SK-N-SH (cell line): Measurements from ENCODE around the gene PRR36. TPM values are rescaled to one million over a fixed set of nuclear protein-coding genes. Genes with fewer than 3 reads are reported as not detected.

Experiments
- CTCF ChIA-PET: fragments of 300-600, 350-600 bp; formaldehyde crosslinking; extraction: SDS; loops from one replicate; lab custom pipeline; 2021; lab: Yijun Ruan, JAX
- POLR2A ChIA-PET: fragments of 350-600 bp; sonication (Branson Sonifier 250); formaldehyde crosslinking; extraction: SDS; loops from one replicate; lab custom pipeline; 2020; ENCODE audit warnings: antibody characterized with exemption, inconsistent platforms; lab: Yijun Ruan, JAX
- DNase-seq: peaks from one replicate; pipeline ENCODE4 v3.0.0; 2012
- H2AFZ ChIP-seq: fragments of 200-600 bp; sonication (generic); 2 replicates; pipeline ENCODE4 v1.8.1; 2016; ENCODE audit warnings: antibody characterized with exemption, mild to moderate bottlenecking, low read depth
- H3F3A ChIP-seq: fragments of 200-600 bp; sonication (generic); replicated peaks from 2 replicates; pipeline ENCODE3; 2016; ENCODE audit warnings: antibody characterized with exemption, mild to moderate bottlenecking; ENCODE audit not compliant: insufficient read depth
- H3K27ac ChIP-seq, 2 experiments: fragments of 200-500 bp in 1 of 2; fragments of 200-600 bp in 1 of 2; sonication (Bioruptor generic) in 1 of 2; sonication (generic), shearing (Covaris generic) in 1 of 2; 2 replicates each; pipeline versions ENCODE4 v1.5.1 to v1.6.1; 2014 to 2016; ENCODE audit warnings: low read depth in 2 of 2, inconsistent platforms in 1 of 2, low read length in 1 of 2, mild to moderate bottlenecking in 1 of 2, mixed read lengths in 1 of 2
- H3K27me3 ChIP-seq: fragments of 200-600 bp; sonication (generic), shearing (Covaris generic); 2 replicates; pipeline ENCODE4 v1.6.1; 2016; ENCODE audit warnings: mixed run types; ENCODE audit not compliant: insufficient read depth
- H3K36me3 ChIP-seq, 2 experiments: fragments of 200-500 bp in 1 of 2; fragments of 200-600 bp in 1 of 2; sonication (Bioruptor generic) in 1 of 2; sonication (generic) in 1 of 2; replicated peaks in 1 of 2; 2 replicates each; pipeline versions ENCODE3 to v1.5.1; 2014 to 2016; ENCODE audit warnings: low read length in 1 of 2, mild to moderate bottlenecking in 1 of 2; ENCODE audit not compliant: insufficient read depth in 2 of 2, control insufficient read depth in 1 of 2
- H3K4me1 ChIP-seq, 2 experiments: fragments of 200-500 bp in 1 of 2; fragments of 200-600 bp in 1 of 2; sonication (Bioruptor generic) in 1 of 2; sonication (generic), shearing (Covaris generic) in 1 of 2; 2 replicates each; pipeline versions ENCODE4 v1.5.1 to v1.6.1; 2014 to 2016; ENCODE audit warnings: low read depth in 1 of 2, low read length in 1 of 2, mixed run types in 1 of 2; ENCODE audit not compliant: insufficient read depth in 2 of 2, control insufficient read depth in 1 of 2
- H3K4me2 ChIP-seq: fragments of 200-600 bp; sonication (generic), shearing (Covaris generic); 2 replicates; pipeline ENCODE4 v1.6.1; 2017; ENCODE audit warnings: mixed run types
- H3K4me3 ChIP-seq, 2 experiments: fragments of 200-500 bp in 1 of 2; fragments of 200-600 bp in 1 of 2; sonication (Bioruptor generic) in 1 of 2; sonication (generic), shearing (Covaris generic) in 1 of 2; 2 replicates each; pipeline versions ENCODE4 v1.5.1 to v1.8.1; 2014 to 2016; ENCODE audit warnings: low read depth in 2 of 2, inconsistent platforms in 1 of 2, low read length in 1 of 2, mild to moderate bottlenecking in 1 of 2, mixed read lengths in 1 of 2, moderate library complexity in 1 of 2
- H3K79me2 ChIP-seq: fragments of 200-600 bp; sonication (generic); 2 replicates; pipeline ENCODE4 v1.8.1; 2017; ENCODE audit warnings: mild to moderate bottlenecking; ENCODE audit not compliant: insufficient read depth
- H3K9ac ChIP-seq: fragments of 200-600 bp; sonication (generic); 2 replicates; pipeline ENCODE4 v1.6.1; 2017; ENCODE audit warnings: mixed run types
- H3K9me2 ChIP-seq: fragments of 200-600 bp; sonication (generic); 2 replicates; pipeline ENCODE4 v1.6.1; 2017; ENCODE audit warnings: mixed run types
- H3K9me3 ChIP-seq: fragments of 200-600 bp; sonication (generic); 2 replicates; pipeline ENCODE4 v1.6.1; 2017; ENCODE audit warnings: mixed run types, mild to moderate bottlenecking, moderate library complexity
- H4K20me1 ChIP-seq: fragments of 200-600 bp; sonication (generic); 2 replicates; pipeline ENCODE4 v1.6.1; 2017; ENCODE audit warnings: mild to moderate bottlenecking, mixed run types; ENCODE audit not compliant: insufficient read depth
- EP300 ChIP-seq, 2 experiments: IDR thresholded peaks; 2 replicates each; pipeline versions ENCODE4 v1.4.0 to v1.6.1; 2012; ENCODE audit warnings: borderline replicate concordance in 1 of 2, low read depth in 1 of 2, low read length in 1 of 2
- FOSL2 ChIP-seq: IDR thresholded peaks from 2 replicates; pipeline ENCODE4 v1.4.0; 2012; ENCODE audit warnings: low read depth, mild to moderate bottlenecking, moderate library complexity, borderline replicate concordance
- GATA2 ChIP-seq: sonication (generic); formaldehyde crosslinking; IDR thresholded peaks from 2 replicates; pipeline ENCODE4 v1.5.0; 2020; ENCODE audit warnings: mild to moderate bottlenecking, missing genetic modification reagents
- JUND ChIP-seq: IDR thresholded peaks from 2 replicates; pipeline ENCODE4 v1.4.0; 2012
- MEF2A ChIP-seq: IDR thresholded peaks from 2 replicates; pipeline ENCODE4 v1.4.0; 2012; ENCODE audit warnings: low read depth, borderline replicate concordance
- MXI1 ChIP-seq: IDR thresholded peaks from 2 replicates; pipeline ENCODE4 v1.6.1; 2012; ENCODE audit warnings: mild to moderate bottlenecking, low read depth, low read length, improper control_type of control experiment
- NFIC ChIP-seq: IDR thresholded peaks from 2 replicates; pipeline ENCODE4 v1.4.0; 2012; ENCODE audit warnings: borderline replicate concordance
- NRF1 ChIP-seq: IDR thresholded peaks from 2 replicates; pipeline ENCODE4 v1.6.1; 2012; ENCODE audit warnings: low read depth, mild to moderate bottlenecking, low read length
- POLR2AphosphoS5 ChIP-seq: IDR thresholded peaks from 2 replicates; pipeline ENCODE4 v1.6.1; 2012; ENCODE audit warnings: low read depth, low read length
- RAD21 ChIP-seq: IDR thresholded peaks from 2 replicates; pipeline ENCODE4 v1.6.1; 2012; ENCODE audit warnings: mild to moderate bottlenecking, low read length
- RXRA ChIP-seq: IDR thresholded peaks from 2 replicates; pipeline ENCODE4 v1.4.0; 2012; ENCODE audit warnings: low read depth, mild to moderate bottlenecking, borderline replicate concordance
- SIN3A ChIP-seq: IDR thresholded peaks from 2 replicates; pipeline ENCODE4 v1.6.1; 2012; ENCODE audit warnings: low read depth, mild to moderate bottlenecking, low read length, moderate library complexity, borderline replicate concordance
- TAF1 ChIP-seq: IDR thresholded peaks from 2 replicates; pipeline ENCODE4 v1.6.1; 2012; ENCODE audit warnings: low read depth, mild to moderate bottlenecking, low read length, moderate library complexity, borderline replicate concordance
- TEAD4 ChIP-seq: IDR thresholded peaks from 2 replicates; pipeline ENCODE4 v1.4.0; 2012; ENCODE audit warnings: mild to moderate bottlenecking, borderline replicate concordance; ENCODE audit not compliant: insufficient read depth
- USF1 ChIP-seq: IDR thresholded peaks from 2 replicates; pipeline ENCODE4 v1.4.0; 2012; ENCODE audit warnings: low read depth, borderline replicate concordance
- ZBTB33 ChIP-seq: IDR thresholded peaks from 2 replicates; pipeline ENCODE4 v1.4.0; 2012; ENCODE audit warnings: low read depth, borderline replicate concordance
- WGBS: methylation state at CpG from one replicate; pipeline ENCODE4 v1.1.6; 2017; ENCODE audit warnings: low lambda C conversion rate; 5-methylcytosine and 5-hydroxymethylcytosine counted together
- polyA plus RNA-seq, 3 experiments: library from polyadenylated mRNA; depleted of rRNA; stranded (reverse); fragments of >200 nt; gene quantifications; 2 replicates each; pipeline ENCODE4 v1.2.3, GENCODE V29; 2012
- TF ChIP-seq, protein P1 (sequence below): fragments of 150-350 bp; IDR thresholded peaks from 2 replicates; pipeline ENCODE4 v1.6.1; 2017; ENCODE audit warnings: antibody characterized with exemption, low read length, low read depth, borderline replicate concordance
- TF ChIP-seq, protein P2 (sequence below): fragments of 150-350 bp; IDR thresholded peaks from 2 replicates; pipeline ENCODE4 v1.6.1; 2016; ENCODE audit warnings: mild to moderate bottlenecking, low read depth, low read length

Gene PRR36
- polyA plus RNA-seq, 1 of the 3 experiments (the other 2 are of a cell fraction) = 0.18 TPM

DNA sequence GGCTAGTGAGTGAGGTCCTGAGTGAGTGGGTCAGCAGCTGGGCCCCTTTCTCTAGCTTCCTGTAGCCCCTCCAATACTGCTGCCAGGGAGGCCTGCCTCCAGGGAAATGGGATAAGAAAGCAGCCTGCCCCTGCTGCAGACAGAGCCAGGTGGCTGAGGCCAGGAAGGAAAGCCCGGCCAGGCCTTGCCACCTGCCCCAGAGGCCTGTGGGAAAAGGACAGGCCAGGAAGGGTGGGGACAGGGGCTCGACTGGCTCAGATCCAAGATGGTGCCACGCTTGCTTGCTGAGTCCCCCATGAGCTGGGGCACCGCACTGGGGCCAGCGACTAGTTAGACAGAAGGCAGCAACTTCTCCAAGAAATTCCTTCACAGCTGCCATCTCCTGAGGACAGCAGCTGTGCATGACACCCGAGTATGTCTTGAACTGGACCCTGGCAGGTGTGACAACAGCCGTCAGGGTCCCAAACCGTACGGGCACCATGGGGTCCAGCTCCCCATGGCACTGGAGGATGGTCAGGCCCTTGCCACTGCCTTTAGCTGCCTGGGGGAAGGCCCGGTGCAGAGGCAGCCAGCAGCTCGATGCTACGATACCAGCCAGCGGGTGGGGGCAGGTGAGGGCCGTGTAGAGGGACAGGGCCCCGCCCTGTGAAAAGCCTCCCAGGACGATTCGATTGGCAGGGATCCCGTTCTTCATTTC is 5.1 kb upstream of the PRR36 start:
- H3F3A ChIP-seq = no peaks in the 10 kb centered on the region
- CTCF ChIA-PET = interaction anchor here (0.8 kb wide), 1 partner anchor 17 kb away, joined by 4 read pairs; no protein-coding TSS in a partner anchor
- H3K9me2 ChIP-seq = no peaks in the 10 kb centered on the region
- H3K27me3 ChIP-seq = no peaks in the 10 kb centered on the region
- H3K4me1 ChIP-seq = peaks cover 0 to 4% of the 10 kb centered on the region in 2 experiments; a peak in 1 of 4 replicates
- H4K20me1 ChIP-seq = no peaks in the 10 kb centered on the region
- no peak overlapping the region for H3K9ac ChIP-seq
- H3K36me3 ChIP-seq = no peaks in the 10 kb centered on the region
- no peak for TF ChIP-seq RXRA
- no peak for TF ChIP-seq RAD21
- TF ChIP-seq SIN3A = no peak
- no peak for TF ChIP-seq NFIC
- TF ChIP-seq, all 33 proteins: peak for 0
- WGBS = 88% methylated on average over 14 of the region's 18 CpGs
- DNase-seq = no peak
- Histone ChIP-seq H2AFZ (no peak overlapping the region), H3K4me2 (no peak overlapping the region), H3K4me3 (no peak overlapping the region), H3K27ac (no peak overlapping the region), H3K79me2 (no peaks in the 10 kb centered on the region), H3K9me3 (no peaks in the 10 kb centered on the region)
- POLR2A ChIA-PET = no interaction called here

GRCh38 chr19:7877249-7877836 is 3.2 kb upstream of the PRR36 start:
- 75% methylated on average over 6 of the region's 6 CpGs for WGBS
- CTCF ChIA-PET = interaction anchor here (1.4 kb wide), 2 partner anchors 13 to 26 kb away, joined by 3 to 4 read pairs; partner anchors contain the start of gene MAP2K7
- no peak overlapping the region for H3K4me3 ChIP-seq
- no peaks in the 10 kb centered on the region for H3K9me3 ChIP-seq
- no peak overlapping the region for H3K27ac ChIP-seq
- TF ChIP-seq GATA2 (CRISPR knock-in tag) (no peak), TAF1 (no peak), NFIC (no peak), POLR2AphosphoS5 (no peak), MEF2A (no peak), NRF1 (no peak), JUND (no peak), RXRA (no peak), ZBTB33 (no peak), RAD21 (no peak), TEAD4 (no peak), USF1 (no peak), EP300 (IDR thresholded peaks at IDR 0.05; ENCODE audit: borderline replicate concordance in 1 of 2, low read depth in 1 of 2, low read length in 1 of 2) (no peak), FOSL2 (no peak), MXI1 (no peak)
- TF ChIP-seq, protein P1, sequence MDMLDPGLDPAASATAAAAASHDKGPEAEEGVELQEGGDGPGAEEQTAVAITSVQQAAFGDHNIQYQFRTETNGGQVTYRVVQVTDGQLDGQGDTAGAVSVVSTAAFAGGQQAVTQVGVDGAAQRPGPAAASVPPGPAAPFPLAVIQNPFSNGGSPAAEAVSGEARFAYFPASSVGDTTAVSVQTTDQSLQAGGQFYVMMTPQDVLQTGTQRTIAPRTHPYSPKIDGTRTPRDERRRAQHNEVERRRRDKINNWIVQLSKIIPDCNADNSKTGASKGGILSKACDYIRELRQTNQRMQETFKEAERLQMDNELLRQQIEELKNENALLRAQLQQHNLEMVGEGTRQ = no peak
- TF ChIP-seq, protein P2, sequence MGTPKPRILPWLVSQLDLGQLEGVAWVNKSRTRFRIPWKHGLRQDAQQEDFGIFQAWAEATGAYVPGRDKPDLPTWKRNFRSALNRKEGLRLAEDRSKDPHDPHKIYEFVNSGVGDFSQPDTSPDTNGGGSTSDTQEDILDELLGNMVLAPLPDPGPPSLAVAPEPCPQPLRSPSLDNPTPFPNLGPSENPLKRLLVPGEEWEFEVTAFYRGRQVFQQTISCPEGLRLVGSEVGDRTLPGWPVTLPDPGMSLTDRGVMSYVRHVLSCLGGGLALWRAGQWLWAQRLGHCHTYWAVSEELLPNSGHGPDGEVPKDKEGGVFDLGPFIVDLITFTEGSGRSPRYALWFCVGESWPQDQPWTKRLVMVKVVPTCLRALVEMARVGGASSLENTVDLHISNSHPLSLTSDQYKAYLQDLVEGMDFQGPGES = no peak
- TF ChIP-seq, all 33 proteins: peak for 0
- H3K79me2 ChIP-seq = no peaks in the 10 kb centered on the region
- H3K9ac ChIP-seq = no peak overlapping the region
- no peaks in the 10 kb centered on the region for H3K9me2 ChIP-seq
- no peak overlapping the region for H3K4me2 ChIP-seq
- no peaks in the 10 kb centered on the region for H3K36me3 ChIP-seq
- POLR2A ChIA-PET = no interaction called here
- H3K27me3 ChIP-seq = no peaks in the 10 kb centered on the region
- H4K20me1 ChIP-seq = no peaks in the 10 kb centered on the region
- no peaks in the 10 kb centered on the region for H3F3A ChIP-seq
- DNase-seq = no peak
- H2AFZ ChIP-seq = no peak overlapping the region
- peaks cover 0 to 14% of the 10 kb centered on the region in 2 experiments; a peak in 1 of 4 replicates for H3K4me1 ChIP-seq
